ENCODE data around the gene BUD13.

The BUD13 gene

DNA sequence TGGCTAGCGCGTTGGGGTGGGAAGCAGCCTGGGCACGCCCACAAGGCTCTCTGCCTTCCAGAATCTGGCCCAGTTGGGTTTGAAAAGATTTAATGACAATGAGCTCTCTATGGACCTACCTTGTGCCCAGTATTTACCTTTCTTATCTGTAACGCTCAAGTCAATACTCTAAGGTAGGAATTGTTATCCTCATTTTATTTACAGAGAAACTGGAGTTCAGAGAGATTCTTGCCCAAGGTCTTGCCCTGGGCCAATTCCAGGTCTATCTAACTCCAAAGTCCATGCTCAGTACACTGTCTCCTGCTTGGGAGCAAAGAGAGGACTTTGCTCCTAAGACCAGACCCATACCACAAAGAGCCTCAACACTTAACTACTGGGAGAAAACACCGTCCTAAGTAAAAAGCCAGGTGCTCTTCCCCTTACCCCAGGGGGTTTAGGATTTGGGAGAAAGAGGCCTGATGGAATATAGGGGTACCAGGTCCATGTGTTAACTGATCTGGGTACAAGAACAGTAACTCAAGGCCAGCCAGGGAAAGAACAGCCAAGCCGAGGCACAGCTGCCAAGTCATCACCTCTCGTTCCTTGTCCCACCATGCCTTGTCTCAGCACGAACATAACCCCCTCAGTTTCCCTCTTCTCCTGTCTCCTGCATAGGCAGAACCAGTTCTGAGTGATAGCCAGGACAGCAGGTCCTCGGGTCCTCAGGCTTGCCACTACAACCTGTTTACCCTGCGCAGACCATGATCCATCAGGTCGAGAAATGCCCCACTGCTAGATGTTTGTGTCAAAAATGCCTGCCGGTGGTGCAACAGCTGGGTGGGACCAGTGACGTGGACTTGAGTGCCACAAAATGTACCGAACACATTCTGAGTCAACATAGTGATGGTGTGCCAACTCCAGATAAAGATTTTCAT is 35.7 kb upstream of the BUD13 start:
- no peak for TF ChIP-seq POLR2AphosphoS5 (IDR thresholded peaks at IDR 0.05; ENCODE audit: low read depth, low read length)
- TF ChIP-seq, protein P1, sequence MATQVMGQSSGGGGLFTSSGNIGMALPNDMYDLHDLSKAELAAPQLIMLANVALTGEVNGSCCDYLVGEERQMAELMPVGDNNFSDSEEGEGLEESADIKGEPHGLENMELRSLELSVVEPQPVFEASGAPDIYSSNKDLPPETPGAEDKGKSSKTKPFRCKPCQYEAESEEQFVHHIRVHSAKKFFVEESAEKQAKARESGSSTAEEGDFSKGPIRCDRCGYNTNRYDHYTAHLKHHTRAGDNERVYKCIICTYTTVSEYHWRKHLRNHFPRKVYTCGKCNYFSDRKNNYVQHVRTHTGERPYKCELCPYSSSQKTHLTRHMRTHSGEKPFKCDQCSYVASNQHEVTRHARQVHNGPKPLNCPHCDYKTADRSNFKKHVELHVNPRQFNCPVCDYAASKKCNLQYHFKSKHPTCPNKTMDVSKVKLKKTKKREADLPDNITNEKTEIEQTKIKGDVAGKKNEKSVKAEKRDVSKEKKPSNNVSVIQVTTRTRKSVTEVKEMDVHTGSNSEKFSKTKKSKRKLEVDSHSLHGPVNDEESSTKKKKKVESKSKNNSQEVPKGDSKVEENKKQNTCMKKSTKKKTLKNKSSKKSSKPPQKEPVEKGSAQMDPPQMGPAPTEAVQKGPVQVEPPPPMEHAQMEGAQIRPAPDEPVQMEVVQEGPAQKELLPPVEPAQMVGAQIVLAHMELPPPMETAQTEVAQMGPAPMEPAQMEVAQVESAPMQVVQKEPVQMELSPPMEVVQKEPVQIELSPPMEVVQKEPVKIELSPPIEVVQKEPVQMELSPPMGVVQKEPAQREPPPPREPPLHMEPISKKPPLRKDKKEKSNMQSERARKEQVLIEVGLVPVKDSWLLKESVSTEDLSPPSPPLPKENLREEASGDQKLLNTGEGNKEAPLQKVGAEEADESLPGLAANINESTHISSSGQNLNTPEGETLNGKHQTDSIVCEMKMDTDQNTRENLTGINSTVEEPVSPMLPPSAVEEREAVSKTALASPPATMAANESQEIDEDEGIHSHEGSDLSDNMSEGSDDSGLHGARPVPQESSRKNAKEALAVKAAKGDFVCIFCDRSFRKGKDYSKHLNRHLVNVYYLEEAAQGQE (IDR thresholded peaks at IDR 0.05; ENCODE audit: insufficient read depth in 1 of 2, low read depth in 2 of 2, low read length in 2 of 2): no peak
- no peak for TF ChIP-seq SIN3A (IDR thresholded peaks at IDR 0.05; ENCODE audit: borderline replicate concordance, insufficient read depth, low read length)
- TF ChIP-seq TAF1 (IDR thresholded peaks at IDR 0.05; ENCODE audit: borderline replicate concordance, insufficient read depth, low read length): no peak
- no peak for TF ChIP-seq FOXP2 (optimal IDR thresholded peaks at IDR 0.05; ENCODE audit: borderline replicate concordance, extremely low read depth, extremely low read length, insufficient read depth)

- TF ChIP-seq FOXP2 (optimal IDR thresholded peaks at IDR 0.05; ENCODE audit: borderline replicate concordance, extremely low read depth, extremely low read length, insufficient read depth): no peak
- no peak for TF ChIP-seq SIN3A (IDR thresholded peaks at IDR 0.05; ENCODE audit: borderline replicate concordance, insufficient read depth, low read length)
- TF ChIP-seq TAF1 (IDR thresholded peaks at IDR 0.05; ENCODE audit: borderline replicate concordance, insufficient read depth, low read length): no peak
- TF ChIP-seq, protein P1 (IDR thresholded peaks at IDR 0.05; ENCODE audit: insufficient read depth in 1 of 2, low read depth in 2 of 2, low read length in 2 of 2): no peak
- no peak for TF ChIP-seq POLR2AphosphoS5 (IDR thresholded peaks at IDR 0.05; ENCODE audit: low read depth, low read length)
Measured at GRCh38 chr11:116807601-116808261, 34.9 kb upstream of the BUD13 start.

- TF ChIP-seq FOXP2 (optimal IDR thresholded peaks at IDR 0.05; ENCODE audit: borderline replicate concordance, extremely low read depth, extremely low read length, insufficient read depth) (no peak), TAF1 (IDR thresholded peaks at IDR 0.05; ENCODE audit: borderline replicate concordance, insufficient read depth, low read length) (no peak), POLR2AphosphoS5 (IDR thresholded peaks at IDR 0.05; ENCODE audit: low read depth, low read length) (no peak), SIN3A (IDR thresholded peaks at IDR 0.05; ENCODE audit: borderline replicate concordance, insufficient read depth, low read length) (no peak)
- TF ChIP-seq, protein P1 (IDR thresholded peaks at IDR 0.05; ENCODE audit: insufficient read depth in 1 of 2, low read depth in 2 of 2, low read length in 2 of 2): no peak
Measured at GRCh38 chr11:116804001-116804400, 31.2 kb upstream of the BUD13 start.

DNA sequence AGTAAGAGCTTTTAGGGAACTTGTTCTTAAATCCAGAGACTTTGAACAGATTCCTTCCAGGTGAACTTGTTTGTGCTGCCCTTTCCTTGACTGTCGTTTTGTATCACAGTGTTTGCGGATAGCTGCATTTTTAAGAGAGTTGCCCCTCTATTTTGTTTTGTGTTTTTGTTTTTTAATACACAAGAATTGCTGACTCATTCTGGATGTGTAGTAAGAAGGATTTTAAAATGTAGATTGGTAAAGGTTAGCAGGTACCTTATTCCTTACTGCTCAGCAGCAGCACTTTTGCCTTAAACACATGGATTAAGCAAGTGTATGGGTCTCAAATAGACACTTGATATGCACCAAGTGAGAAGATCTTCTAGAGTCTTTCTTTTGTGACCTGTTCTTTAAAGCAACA is 27.8 kb upstream of the BUD13 start:
- TF ChIP-seq TAF1 (IDR thresholded peaks at IDR 0.05; ENCODE audit: borderline replicate concordance, insufficient read depth, low read length) (no peak), POLR2AphosphoS5 (IDR thresholded peaks at IDR 0.05; ENCODE audit: low read depth, low read length) (no peak), FOXP2 (optimal IDR thresholded peaks at IDR 0.05; ENCODE audit: borderline replicate concordance, extremely low read depth, extremely low read length, insufficient read depth) (no peak), SIN3A (IDR thresholded peaks at IDR 0.05; ENCODE audit: borderline replicate concordance, insufficient read depth, low read length) (no peak)
- TF ChIP-seq, protein P1 (IDR thresholded peaks at IDR 0.05; ENCODE audit: insufficient read depth in 1 of 2, low read depth in 2 of 2, low read length in 2 of 2): no peak
